ENCODE results near the gene TRIM71. TPM values are rescaled to one million over a fixed set of nuclear protein-coding genes. Genes with fewer than 3 reads are reported as not detected.

TRIM71 gene
- total and polyA plus RNA-seq, 2 donors (not counting 1 experiment from before 2014, with no cell fraction given) = not detected

DNA sequence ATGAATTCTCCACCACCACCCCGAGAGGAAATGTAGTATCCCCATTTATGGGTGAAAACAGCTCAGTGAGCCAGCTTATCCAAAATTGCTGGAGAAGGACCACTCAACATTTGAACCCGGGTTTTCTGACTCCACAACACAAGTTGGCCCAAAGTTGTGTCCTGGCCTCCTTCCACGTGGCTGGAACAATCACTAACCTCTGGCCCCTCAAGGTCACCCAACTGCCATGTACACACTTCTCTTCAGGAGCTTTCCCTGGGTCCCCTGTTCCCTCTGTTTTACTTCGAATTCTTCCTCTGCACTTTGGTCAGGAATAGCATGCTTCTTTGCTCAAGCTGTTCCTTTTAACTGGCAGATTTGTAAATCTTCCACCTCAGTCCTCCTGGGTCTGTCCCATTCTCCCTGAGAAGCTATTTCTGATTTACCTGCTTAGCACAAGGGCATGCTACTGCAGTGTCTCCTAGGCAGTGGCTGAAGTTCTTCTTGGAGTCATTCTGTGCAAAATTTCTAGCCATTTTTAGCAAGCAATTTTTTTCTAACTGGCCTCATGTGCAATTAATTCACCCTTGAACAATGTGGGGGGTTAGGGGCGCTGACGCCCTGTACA, 39.2 kb downstream of the TRIM71 start:
- Histone ChIP-seq H2AFZ (ENCODE audit: insufficient read depth, low read depth, low read length, poor library complexity, severe bottlenecking) (no peak overlapping the region), H3K4me1 (ENCODE audit: control insufficient read depth in 2 of 2, insufficient read depth in 2 of 2, low read length in 2 of 2) (no peaks in the 10 kb centered on the region), H3K27me3 (replicated peaks in 1 of 4; ENCODE audit: control extremely low read depth in 1 of 4, control insufficient read depth in 3 of 4, insufficient read depth in 4 of 4, low read length in 3 of 4) (no peaks in the 10 kb centered on the region), H3K9me3 (ENCODE audit: control extremely low read depth in 1 of 3, control insufficient read depth in 2 of 3, insufficient read depth in 1 of 3, low read length in 2 of 3) (no peaks in the 10 kb centered on the region), H4K20me1 (ENCODE audit: control insufficient read depth, insufficient read depth, low read length, poor library complexity, severe bottlenecking) (no peaks in the 10 kb centered on the region), H3K4me3 (ENCODE audit: control extremely low read depth in 1 of 5, extremely low read depth in 1 of 5, insufficient read depth in 1 of 5, low read depth in 2 of 5, low read length in 4 of 5) (no peak overlapping the region), H3K27ac (ENCODE audit: low read length in 2 of 2) (no peak overlapping the region), H3K36me3 (replicated peaks in 1 of 2; ENCODE audit: control extremely low read depth in 1 of 2, control insufficient read depth in 1 of 2, extremely low read depth in 1 of 2, insufficient read depth in 2 of 2, low read length in 1 of 2) (no peaks in the 10 kb centered on the region), H3K9ac (ENCODE audit: low read length) (no peak overlapping the region), H3K4me2 (replicated peaks; ENCODE audit: low read depth, low read length, poor library complexity, severe bottlenecking) (no peak overlapping the region), H3K79me2 (ENCODE audit: control insufficient read depth, insufficient read depth, low read length) (no peaks in the 10 kb centered on the region)
- H3K27ac Mint-ChIP-seq = no peak overlapping the region
- intact Hi-C loops (cut with micrococcal nuclease) = no loop called here
- DNase-seq (no peak), ATAC-seq (ENCODE audit: low read depth) (no peak)
- TF ChIP-seq, protein P1, sequence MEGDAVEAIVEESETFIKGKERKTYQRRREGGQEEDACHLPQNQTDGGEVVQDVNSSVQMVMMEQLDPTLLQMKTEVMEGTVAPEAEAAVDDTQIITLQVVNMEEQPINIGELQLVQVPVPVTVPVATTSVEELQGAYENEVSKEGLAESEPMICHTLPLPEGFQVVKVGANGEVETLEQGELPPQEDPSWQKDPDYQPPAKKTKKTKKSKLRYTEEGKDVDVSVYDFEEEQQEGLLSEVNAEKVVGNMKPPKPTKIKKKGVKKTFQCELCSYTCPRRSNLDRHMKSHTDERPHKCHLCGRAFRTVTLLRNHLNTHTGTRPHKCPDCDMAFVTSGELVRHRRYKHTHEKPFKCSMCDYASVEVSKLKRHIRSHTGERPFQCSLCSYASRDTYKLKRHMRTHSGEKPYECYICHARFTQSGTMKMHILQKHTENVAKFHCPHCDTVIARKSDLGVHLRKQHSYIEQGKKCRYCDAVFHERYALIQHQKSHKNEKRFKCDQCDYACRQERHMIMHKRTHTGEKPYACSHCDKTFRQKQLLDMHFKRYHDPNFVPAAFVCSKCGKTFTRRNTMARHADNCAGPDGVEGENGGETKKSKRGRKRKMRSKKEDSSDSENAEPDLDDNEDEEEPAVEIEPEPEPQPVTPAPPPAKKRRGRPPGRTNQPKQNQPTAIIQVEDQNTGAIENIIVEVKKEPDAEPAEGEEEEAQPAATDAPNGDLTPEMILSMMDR (IDR thresholded peaks at IDR 0.05) = no peak
- TF ChIP-seq EZH2 (IDR thresholded peaks at IDR 0.05; ENCODE audit: borderline replicate concordance, insufficient read depth, low read depth, low read length, poor library complexity, severe bottlenecking) = no peak
- WGBS (ENCODE audit: insufficient coverage) = 86% methylated on average over 4 of the region's 6 CpGs
- H3K4me1 Mint-ChIP-seq = no peaks in the 10 kb centered on the region
- H3K27me3 Mint-ChIP-seq = peaks cover 14% of the 10 kb centered on the region
- no peaks in the 10 kb centered on the region for H3K9me3 Mint-ChIP-seq (ENCODE audit: insufficient read depth)
- CTCF ChIA-PET = no interaction called here
- POLR2A ChIA-PET = no interaction called here
- H3K4me3 Mint-ChIP-seq = no peak overlapping the region

DNA sequence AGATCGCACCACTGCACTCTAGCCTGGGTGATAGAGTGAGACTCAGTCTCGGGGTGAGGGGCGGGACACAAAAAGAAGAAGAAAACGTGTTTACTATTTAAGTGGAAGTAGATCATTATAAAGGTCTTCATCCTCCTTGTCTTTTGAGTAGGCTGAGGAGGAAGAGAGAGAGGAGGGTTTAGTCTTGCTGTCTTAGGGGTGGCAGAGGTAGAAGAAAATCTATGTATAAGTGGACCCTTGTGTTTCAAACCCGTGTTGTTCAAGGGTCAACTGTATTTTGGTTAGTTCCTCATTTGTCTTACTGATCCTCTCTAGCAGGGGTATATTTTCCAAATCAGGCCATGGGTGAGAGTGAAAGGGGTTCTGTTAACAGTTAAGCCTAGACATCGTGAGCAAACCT, 40.1 kb downstream of the TRIM71 start:
- Histone ChIP-seq H3K79me2 (ENCODE audit: control insufficient read depth, insufficient read depth, low read length) (no peaks in the 10 kb centered on the region), H3K9ac (ENCODE audit: low read length) (no peak overlapping the region), H3K4me3 (ENCODE audit: control extremely low read depth in 1 of 5, extremely low read depth in 1 of 5, insufficient read depth in 1 of 5, low read depth in 2 of 5, low read length in 4 of 5) (no peak overlapping the region), H3K36me3 (replicated peaks in 1 of 2; ENCODE audit: control extremely low read depth in 1 of 2, control insufficient read depth in 1 of 2, extremely low read depth in 1 of 2, insufficient read depth in 2 of 2, low read length in 1 of 2) (no peaks in the 10 kb centered on the region), H2AFZ (ENCODE audit: insufficient read depth, low read depth, low read length, poor library complexity, severe bottlenecking) (no peak overlapping the region), H3K27ac (ENCODE audit: low read length in 2 of 2) (no peak overlapping the region), H3K27me3 (replicated peaks in 1 of 4; ENCODE audit: control extremely low read depth in 1 of 4, control insufficient read depth in 3 of 4, insufficient read depth in 4 of 4, low read length in 3 of 4) (no peaks in the 10 kb centered on the region), H3K4me2 (replicated peaks; ENCODE audit: low read depth, low read length, poor library complexity, severe bottlenecking) (no peak overlapping the region), H4K20me1 (ENCODE audit: control insufficient read depth, insufficient read depth, low read length, poor library complexity, severe bottlenecking) (no peaks in the 10 kb centered on the region), H3K4me1 (ENCODE audit: control insufficient read depth in 2 of 2, insufficient read depth in 2 of 2, low read length in 2 of 2) (no peaks in the 10 kb centered on the region), H3K9me3 (ENCODE audit: control extremely low read depth in 1 of 3, control insufficient read depth in 2 of 3, insufficient read depth in 1 of 3, low read length in 2 of 3) (no peaks in the 10 kb centered on the region)
- intact Hi-C loops (cut with micrococcal nuclease) = no loop called here
- no peak overlapping the region for H3K27ac Mint-ChIP-seq
- POLR2A ChIA-PET = no interaction called here
- no peak overlapping the region for H3K4me3 Mint-ChIP-seq
- TF ChIP-seq, protein P1 (IDR thresholded peaks at IDR 0.05) = no peak
- TF ChIP-seq EZH2 (IDR thresholded peaks at IDR 0.05; ENCODE audit: borderline replicate concordance, insufficient read depth, low read depth, low read length, poor library complexity, severe bottlenecking) = no peak
- 84% methylated on average over 6 of the region's 6 CpGs for WGBS (ENCODE audit: insufficient coverage)
- peaks cover 14% of the 10 kb centered on the region for H3K27me3 Mint-ChIP-seq
- no peaks in the 10 kb centered on the region for H3K9me3 Mint-ChIP-seq (ENCODE audit: insufficient read depth)
- ATAC-seq (ENCODE audit: low read depth) = no peak
- DNase-seq = no peak
- H3K4me1 Mint-ChIP-seq = no peaks in the 10 kb centered on the region
- CTCF ChIA-PET = no interaction called here
